GM21423 (cell line): ENCODE results near the gene G3BP2.
"Not testable (repeated sequence)": the region's sequence is repeated elsewhere in the genome, so short reads cannot be mapped to it uniquely, and the experiment has no call there.

Experiments
- ATAC-seq: cut with Tn5 transposase; IDR thresholded peaks from one replicate; pipeline ENCODE4 v1.9.1; 2021; ENCODE audit warnings: mild to moderate bottlenecking, moderate library complexity; ENCODE audit not compliant: unreplicated experiment

G3BP2 gene

GRCh38 chr4:75685546-75686189 is 12.5 kb upstream of the G3BP2 start:
- ATAC-seq: no peak

- ATAC-seq: no peak
These were observed 10.4 kb upstream of the G3BP2 start for GRCh38 chr4:75683482-75684155.

GRCh38 chr4:75679876-75680575 is 6.8 kb upstream of the G3BP2 start:
- ATAC-seq: no peak

GRCh38 chr4:75678965-75679364 is 5.8 kb upstream of the G3BP2 start:
- no peak for ATAC-seq

- ATAC-seq: no peak
These were observed 5.3 kb upstream of the G3BP2 start for GRCh38 chr4:75678473-75678872.

GRCh38 chr4:75675004-75675531 is 1.9 kb upstream of the G3BP2 start:
- no peak for ATAC-seq

- no peak for ATAC-seq
These were observed 733 bp upstream of the G3BP2 start for GRCh38 chr4:75673959-75674328.

- ATAC-seq: peak; percentile 23
These were observed 667 bp downstream of the G3BP2 start for GRCh38 chr4:75672461-75673026.

- no peak for ATAC-seq
These were observed 1.3 kb downstream of the G3BP2 start for GRCh38 chr4:75671802-75672421.

- no peak for ATAC-seq
These were observed 4.6 kb downstream of the G3BP2 start for GRCh38 chr4:75668596-75668995.

GRCh38 chr4:75667636-75668035 is 5.6 kb downstream of the G3BP2 start:
- not testable (repeated sequence) for ATAC-seq

- ATAC-seq: no peak
These were observed 6.9 kb downstream of the G3BP2 start for GRCh38 chr4:75666299-75666698.

- not testable (repeated sequence) for ATAC-seq
These were observed 8.6 kb downstream of the G3BP2 start for GRCh38 chr4:75664604-75665003.

- no peak for ATAC-seq
These were observed 10.6 kb downstream of the G3BP2 start for GRCh38 chr4:75662626-75663025.

GRCh38 chr4:75660491-75660890 is 12.7 kb downstream of the G3BP2 start:
- no peak for ATAC-seq

- no peak for ATAC-seq
These were observed 13.6 kb downstream of the G3BP2 start for GRCh38 chr4:75659512-75660031.

GRCh38 chr4:75658876-75659275 is 14.3 kb downstream of the G3BP2 start:
- no peak for ATAC-seq

- ATAC-seq: peak; percentile 72
These were observed 17.6 kb downstream of the G3BP2 start for GRCh38 chr4:75655562-75655961.

GRCh38 chr4:75654905-75655304 is 18.3 kb downstream of the G3BP2 start:
- ATAC-seq: no peak

GRCh38 chr4:75653845-75654503 is 19.2 kb downstream of the G3BP2 start:
- no peak for ATAC-seq
